SK-N-SH (cell line): ENCODE results near the gene RHOA. TPM values are rescaled to one million over a fixed set of nuclear protein-coding genes. Genes with fewer than 3 reads are reported as not detected.

Experiments
- CTCF ChIA-PET: fragments of 300-600, 350-600 bp; formaldehyde crosslinking; extraction: SDS; loops from one replicate; lab custom pipeline; 2021; lab: Yijun Ruan, JAX
- POLR2A ChIA-PET: fragments of 350-600 bp; sonication (Branson Sonifier 250); formaldehyde crosslinking; extraction: SDS; loops from one replicate; lab custom pipeline; 2020; ENCODE audit warnings: antibody characterized with exemption, inconsistent platforms; lab: Yijun Ruan, JAX
- DNase-seq: peaks from one replicate; pipeline ENCODE4 v3.0.0; 2012
- H2AFZ ChIP-seq: fragments of 200-600 bp; sonication (generic); 2 replicates; pipeline ENCODE4 v1.8.1; 2016; ENCODE audit warnings: antibody characterized with exemption, mild to moderate bottlenecking, low read depth
- H3F3A ChIP-seq: fragments of 200-600 bp; sonication (generic); replicated peaks from 2 replicates; pipeline ENCODE3; 2016; ENCODE audit warnings: antibody characterized with exemption, mild to moderate bottlenecking; ENCODE audit not compliant: insufficient read depth
- H3K27ac ChIP-seq, 2 experiments: fragments of 200-500 bp in 1 of 2; fragments of 200-600 bp in 1 of 2; sonication (Bioruptor generic) in 1 of 2; sonication (generic), shearing (Covaris generic) in 1 of 2; 2 replicates each; pipeline versions ENCODE4 v1.5.1 to v1.6.1; 2014 to 2016; ENCODE audit warnings: low read depth in 2 of 2, inconsistent platforms in 1 of 2, low read length in 1 of 2, mild to moderate bottlenecking in 1 of 2, mixed read lengths in 1 of 2
- H3K27me3 ChIP-seq: fragments of 200-600 bp; sonication (generic), shearing (Covaris generic); 2 replicates; pipeline ENCODE4 v1.6.1; 2016; ENCODE audit warnings: mixed run types; ENCODE audit not compliant: insufficient read depth
- H3K36me3 ChIP-seq, 2 experiments: fragments of 200-500 bp in 1 of 2; fragments of 200-600 bp in 1 of 2; sonication (Bioruptor generic) in 1 of 2; sonication (generic) in 1 of 2; replicated peaks in 1 of 2; 2 replicates each; pipeline versions ENCODE3 to v1.5.1; 2014 to 2016; ENCODE audit warnings: low read length in 1 of 2, mild to moderate bottlenecking in 1 of 2; ENCODE audit not compliant: insufficient read depth in 2 of 2, control insufficient read depth in 1 of 2
- H3K4me1 ChIP-seq, 2 experiments: fragments of 200-500 bp in 1 of 2; fragments of 200-600 bp in 1 of 2; sonication (Bioruptor generic) in 1 of 2; sonication (generic), shearing (Covaris generic) in 1 of 2; 2 replicates each; pipeline versions ENCODE4 v1.5.1 to v1.6.1; 2014 to 2016; ENCODE audit warnings: low read depth in 1 of 2, low read length in 1 of 2, mixed run types in 1 of 2; ENCODE audit not compliant: insufficient read depth in 2 of 2, control insufficient read depth in 1 of 2
- H3K4me2 ChIP-seq: fragments of 200-600 bp; sonication (generic), shearing (Covaris generic); 2 replicates; pipeline ENCODE4 v1.6.1; 2017; ENCODE audit warnings: mixed run types
- H3K4me3 ChIP-seq, 2 experiments: fragments of 200-500 bp in 1 of 2; fragments of 200-600 bp in 1 of 2; sonication (Bioruptor generic) in 1 of 2; sonication (generic), shearing (Covaris generic) in 1 of 2; 2 replicates each; pipeline versions ENCODE4 v1.5.1 to v1.8.1; 2014 to 2016; ENCODE audit warnings: low read depth in 2 of 2, inconsistent platforms in 1 of 2, low read length in 1 of 2, mild to moderate bottlenecking in 1 of 2, mixed read lengths in 1 of 2, moderate library complexity in 1 of 2
- H3K79me2 ChIP-seq: fragments of 200-600 bp; sonication (generic); 2 replicates; pipeline ENCODE4 v1.8.1; 2017; ENCODE audit warnings: mild to moderate bottlenecking; ENCODE audit not compliant: insufficient read depth
- H3K9ac ChIP-seq: fragments of 200-600 bp; sonication (generic); 2 replicates; pipeline ENCODE4 v1.6.1; 2017; ENCODE audit warnings: mixed run types
- H3K9me2 ChIP-seq: fragments of 200-600 bp; sonication (generic); 2 replicates; pipeline ENCODE4 v1.6.1; 2017; ENCODE audit warnings: mixed run types
- H3K9me3 ChIP-seq: fragments of 200-600 bp; sonication (generic); 2 replicates; pipeline ENCODE4 v1.6.1; 2017; ENCODE audit warnings: mixed run types, mild to moderate bottlenecking, moderate library complexity
- H4K20me1 ChIP-seq: fragments of 200-600 bp; sonication (generic); 2 replicates; pipeline ENCODE4 v1.6.1; 2017; ENCODE audit warnings: mild to moderate bottlenecking, mixed run types; ENCODE audit not compliant: insufficient read depth
- CHD2 ChIP-seq: fragments of 150-350 bp; IDR thresholded peaks from 2 replicates; pipeline ENCODE4 v1.6.1; 2018; ENCODE audit warnings: low read length; ENCODE audit not compliant: partially characterized antibody
- FOSL2 ChIP-seq: IDR thresholded peaks from 2 replicates; pipeline ENCODE4 v1.4.0; 2012; ENCODE audit warnings: low read depth, mild to moderate bottlenecking, moderate library complexity, borderline replicate concordance
- GATA2 ChIP-seq: sonication (generic); formaldehyde crosslinking; IDR thresholded peaks from 2 replicates; pipeline ENCODE4 v1.5.0; 2020; ENCODE audit warnings: mild to moderate bottlenecking, missing genetic modification reagents
- PBX3 ChIP-seq: IDR thresholded peaks from 2 replicates; pipeline ENCODE4; 2012
- RFX5 ChIP-seq: IDR thresholded peaks from 2 replicates; pipeline ENCODE4 v1.6.1; 2012; ENCODE audit warnings: mild to moderate bottlenecking, improper control_type of control experiment, low read length
- SMC3 ChIP-seq: IDR thresholded peaks from 2 replicates; pipeline ENCODE4 v1.6.1; 2012; ENCODE audit warnings: low read depth, low read length, improper control_type of control experiment
- YY1 ChIP-seq: IDR thresholded peaks from 2 replicates; pipeline ENCODE4 v1.4.0; 2012; ENCODE audit warnings: low read depth, mild to moderate bottlenecking
- WGBS: methylation state at CpG from one replicate; pipeline ENCODE4 v1.1.6; 2017; ENCODE audit warnings: low lambda C conversion rate; 5-methylcytosine and 5-hydroxymethylcytosine counted together
- polyA plus RNA-seq, 3 experiments: library from polyadenylated mRNA; depleted of rRNA; stranded (reverse); fragments of >200 nt; gene quantifications; 2 replicates each; pipeline ENCODE4 v1.2.3, GENCODE V29; 2012
- TF ChIP-seq, protein P1 (sequence below): IDR thresholded peaks from 2 replicates; pipeline ENCODE4 v1.4.0; 2012; ENCODE audit warnings: low read depth

RHOA gene
- polyA plus RNA-seq, 1 of the 3 experiments (the other 2 are of a cell fraction) = 312 TPM

- Histone ChIP-seq H2AFZ (peak overlapping the region; percentile 87), H3K9me2 (no peaks in the 10 kb centered on the region), H3K79me2 (peaks cover 61% of the 10 kb centered on the region), H3F3A (peaks cover 10% of the 10 kb centered on the region), H3K27me3 (no peaks in the 10 kb centered on the region), H3K9me3 (no peaks in the 10 kb centered on the region), H3K4me1 (peaks cover 5 to 11% of the 10 kb centered on the region in 2 experiments; a peak in 2 of 4 replicates), H4K20me1 (no peaks in the 10 kb centered on the region; the same call in 1 of the 2 replicates), H3K4me2 (peak overlapping the region; percentile 94), H3K36me3 (peaks cover 11 to 17% of the 10 kb centered on the region in 2 experiments), H3K4me3 (peak overlapping the region; percentile 67 to 69), H3K27ac (peak overlapping the region; percentile 77 to 80), H3K9ac (peak overlapping the region; percentile 95)
- ChIA-PET CTCF (interaction anchor here (0.6 to 2.3 kb wide), 19 partner anchors 8 to 786 kb away, joined by 3 to 22 read pairs (median 3); partner anchors contain the start of genes AMT, DAG1, KLHDC8B and NDUFAF3), POLR2A (interaction anchor here (0.6 to 1.9 kb wide), 17 partner anchors 16 to 332 kb away, joined by 3 to 16 read pairs (median 4); partner anchors contain the start of genes DAG1, NICN1, RHOA and TCTA)
- TF ChIP-seq YY1 (no peak), RFX5 (0 out of 2 replicates have a peak, but pooled peaks have one; percentile 25)
- TF ChIP-seq, protein P1, sequence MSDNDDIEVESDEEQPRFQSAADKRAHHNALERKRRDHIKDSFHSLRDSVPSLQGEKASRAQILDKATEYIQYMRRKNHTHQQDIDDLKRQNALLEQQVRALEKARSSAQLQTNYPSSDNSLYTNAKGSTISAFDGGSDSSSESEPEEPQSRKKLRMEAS = no peak
- DNase-seq = peak; percentile 69
- under 1% methylated on average over 12 of the region's 17 CpGs for WGBS
These were observed 72.2 kb downstream of the RHOA start for GRCh38 chr3:49339581-49339940.

GRCh38 chr3:49333916-49334633, 77.7 kb downstream of the RHOA start:
- TF ChIP-seq GATA2 (CRISPR knock-in tag) (no peak), SMC3 (no peak), CHD2 (no peak), FOSL2 (no peak), RFX5 (no peak), PBX3 (no peak)
- Histone ChIP-seq H3K4me2 (no peak overlapping the region), H3K79me2 (peaks cover 85% of the 10 kb centered on the region), H3K4me1 (peaks cover 0 to 2% of the 10 kb centered on the region in 2 experiments; a peak in 1 of 4 replicates), H3K27me3 (no peaks in the 10 kb centered on the region), H3K9me3 (no peaks in the 10 kb centered on the region), H3K36me3 (peaks cover 23 to 55% of the 10 kb centered on the region in 2 experiments), H2AFZ (no peak overlapping the region), H3K9ac (no peak overlapping the region), H4K20me1 (no peaks in the 10 kb centered on the region; the same call in 1 of the 2 replicates), H3K4me3 (no peak overlapping the region), H3K9me2 (no peaks in the 10 kb centered on the region), H3F3A (peaks cover 8% of the 10 kb centered on the region), H3K27ac (no peak overlapping the region)
- DNase-seq = no peak
- CTCF ChIA-PET = no interaction called here
- POLR2A ChIA-PET = no interaction called here
- WGBS = 97% methylated on average over 5 of the region's 5 CpGs

DNA sequence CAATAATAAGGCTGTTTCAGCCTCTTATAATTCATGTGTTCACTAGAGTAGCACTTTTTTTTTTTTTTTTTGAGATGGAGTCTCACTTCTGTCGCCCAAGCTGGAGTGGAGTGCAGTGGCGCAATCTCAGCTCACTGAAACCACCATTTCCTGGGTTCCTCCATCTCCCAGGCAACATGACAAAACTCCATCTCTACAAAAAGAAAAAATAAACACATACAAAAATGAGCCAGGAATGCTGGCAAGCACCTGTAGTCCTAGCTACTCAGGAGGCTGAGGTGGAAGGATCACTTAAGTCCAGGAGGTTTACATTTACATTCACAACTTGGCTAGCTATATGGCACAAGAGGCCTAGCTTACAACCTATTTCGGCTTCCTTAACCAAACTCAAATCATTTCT, 78.7 kb downstream of the RHOA start:
- no peak overlapping the region for H3K9ac ChIP-seq
- no peak overlapping the region for H3K4me2 ChIP-seq
- POLR2A ChIA-PET = no interaction called here
- no peak overlapping the region for H3K4me3 ChIP-seq
- no peaks in the 10 kb centered on the region; the same call in 1 of the 2 replicates for H4K20me1 ChIP-seq
- CTCF ChIA-PET = interaction anchor here (0.6 to 0.8 kb wide), 2 partner anchors 162 to 234 kb away, joined by 3 read pairs; partner anchors contain the start of gene KLHDC8B
- no peak overlapping the region for H2AFZ ChIP-seq
- H3K9me2 ChIP-seq = no peaks in the 10 kb centered on the region
- no peaks in the 10 kb centered on the region for H3K4me1 ChIP-seq
- peaks cover 23 to 57% of the 10 kb centered on the region in 2 experiments for H3K36me3 ChIP-seq
- 100% methylated on average over 3 of the region's 3 CpGs for WGBS
- H3F3A ChIP-seq = peaks cover 8% of the 10 kb centered on the region
- no peak for DNase-seq
- no peak overlapping the region for H3K27ac ChIP-seq
- H3K9me3 ChIP-seq = no peaks in the 10 kb centered on the region
- H3K79me2 ChIP-seq = peaks cover 75% of the 10 kb centered on the region
- H3K27me3 ChIP-seq = no peaks in the 10 kb centered on the region
- TF ChIP-seq PBX3 (no peak), CHD2 (no peak)
